Suprapubic skin (tissue), 4 donors: ENCODE data around the gene CABLES2. TPM values are rescaled to one million over a fixed set of nuclear protein-coding genes. Genes with fewer than 3 reads are reported as not detected.

ENCODE experiments used
- DNase-seq, 2 donors: peaks; one replicate each; pipeline ENCODE4 v3.0.0-alpha.2; 2019; ENCODE audit warnings: low spot score in 2 of 2
- H3K27ac ChIP-seq: fragments of 200-600 bp; sonication (generic); one replicate; pipeline ENCODE4 v1.5.1; 2019
- H3K27me3 ChIP-seq: fragments of 200-600 bp; sonication (generic); one replicate; pipeline ENCODE4 v1.5.1; 2019
- H3K36me3 ChIP-seq: fragments of 200-600 bp; sonication (generic); one replicate; pipeline ENCODE4 v1.5.1; 2019
- H3K4me1 ChIP-seq: fragments of 200-600 bp; sonication (generic); one replicate; pipeline ENCODE4 v1.5.1; 2019
- H3K4me3 ChIP-seq: fragments of 200-600 bp; sonication (generic); one replicate; pipeline ENCODE4 v1.5.1; 2019; ENCODE audit warnings: mild to moderate bottlenecking
- H3K9me3 ChIP-seq: fragments of 200-600 bp; sonication (generic); one replicate; pipeline ENCODE4 v1.5.1; 2019
- EP300 ChIP-seq: sonication (generic); formaldehyde crosslinking; IDR thresholded peaks from one replicate; pipeline ENCODE4 v1.6.1; 2017; ENCODE audit warnings: antibody characterized with exemption
- POLR2A ChIP-seq, 2 donors: fragments of 450-650 bp; IDR thresholded peaks; one replicate each; pipeline ENCODE4 v1.6.1; 2017; ENCODE audit warnings: antibody characterized with exemption in 2 of 2, mild to moderate bottlenecking in 2 of 2, moderate library complexity in 2 of 2
- POLR2AphosphoS5 ChIP-seq, 3 donors: sonication (generic); formaldehyde crosslinking; IDR thresholded peaks; one replicate each; pipeline ENCODE4 v1.6.1; 2017; ENCODE audit warnings: antibody characterized with exemption in 3 of 3
- WGBS: methylation state at CpG from one replicate; pipeline ENCODE4 v1.1.5; 2018; 5-methylcytosine and 5-hydroxymethylcytosine counted together
- total RNA-seq, 4 donors: library from RNA; depleted of rRNA; stranded (reverse); fragments of >200 nt; gene quantifications; one replicate each; pipeline ENCODE4 v1.1.0, GENCODE V29; 2016
- TF ChIP-seq, protein P1 (sequence below), 2 donors: fragments of 200-600 bp in 1 of 2; fragments of 450-650 bp in 1 of 2; sonication (generic) in 1 of 2; IDR thresholded peaks; one replicate each; pipeline ENCODE4 v1.5.1; 2016 to 2019; ENCODE audit warnings: antibody characterized with exemption in 2 of 2, mild to moderate bottlenecking in 1 of 2, moderate library complexity in 1 of 2

The CABLES2 gene
- total RNA-seq, 4 donors from 2014 or later: 3.8 to 7.2 (median 4.5) TPM

DNA sequence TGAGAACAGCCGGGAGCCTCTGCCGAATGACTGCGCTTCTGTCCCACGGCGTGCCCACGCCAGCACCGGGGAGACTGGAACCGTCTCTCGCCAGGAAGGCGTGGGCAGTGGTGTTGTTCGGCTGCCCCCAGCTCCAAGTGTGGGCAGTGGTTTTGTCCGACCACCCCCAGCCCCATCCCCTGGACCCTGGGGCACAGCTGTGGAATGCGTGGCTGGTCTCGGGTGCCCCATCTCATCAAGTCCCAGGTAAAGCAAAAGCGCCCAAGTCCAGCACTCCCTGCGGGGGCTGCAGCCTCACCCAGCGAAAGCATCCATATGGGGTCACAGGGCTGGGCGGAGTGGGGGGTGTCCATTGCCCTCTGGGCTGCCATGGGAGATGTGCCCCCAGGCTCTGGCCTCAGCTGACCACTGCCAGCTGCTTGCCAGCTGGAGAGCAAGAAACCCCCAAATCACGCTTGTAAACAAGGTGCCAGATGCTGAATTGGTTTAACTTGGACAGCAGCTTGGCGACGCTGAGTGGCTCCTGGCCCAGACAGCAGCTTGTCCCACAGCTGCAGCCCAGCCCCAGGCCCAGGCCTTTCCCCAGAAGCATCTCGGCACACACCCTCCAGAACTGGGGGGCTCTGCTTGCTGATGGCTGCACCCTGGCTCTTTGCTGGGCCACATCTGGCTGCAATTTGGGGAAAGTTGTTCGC lies 4.5 kb downstream of the CABLES2 start:
- DNase-seq: no peak
- Histone ChIP-seq H3K36me3 (no peaks in the 10 kb centered on the region), H3K9me3 (no peaks in the 10 kb centered on the region), H3K4me1 (peaks cover 23% of the 10 kb centered on the region), H3K4me3 (no peak overlapping the region), H3K27me3 (no peaks in the 10 kb centered on the region), H3K27ac (no peak overlapping the region)
- TF ChIP-seq POLR2AphosphoS5 (IDR thresholded peaks at IDR 0.05): no peak
- no peak for TF ChIP-seq EP300
- TF ChIP-seq POLR2A (IDR thresholded peaks at IDR 0.05): no peak
- TF ChIP-seq, protein P1, sequence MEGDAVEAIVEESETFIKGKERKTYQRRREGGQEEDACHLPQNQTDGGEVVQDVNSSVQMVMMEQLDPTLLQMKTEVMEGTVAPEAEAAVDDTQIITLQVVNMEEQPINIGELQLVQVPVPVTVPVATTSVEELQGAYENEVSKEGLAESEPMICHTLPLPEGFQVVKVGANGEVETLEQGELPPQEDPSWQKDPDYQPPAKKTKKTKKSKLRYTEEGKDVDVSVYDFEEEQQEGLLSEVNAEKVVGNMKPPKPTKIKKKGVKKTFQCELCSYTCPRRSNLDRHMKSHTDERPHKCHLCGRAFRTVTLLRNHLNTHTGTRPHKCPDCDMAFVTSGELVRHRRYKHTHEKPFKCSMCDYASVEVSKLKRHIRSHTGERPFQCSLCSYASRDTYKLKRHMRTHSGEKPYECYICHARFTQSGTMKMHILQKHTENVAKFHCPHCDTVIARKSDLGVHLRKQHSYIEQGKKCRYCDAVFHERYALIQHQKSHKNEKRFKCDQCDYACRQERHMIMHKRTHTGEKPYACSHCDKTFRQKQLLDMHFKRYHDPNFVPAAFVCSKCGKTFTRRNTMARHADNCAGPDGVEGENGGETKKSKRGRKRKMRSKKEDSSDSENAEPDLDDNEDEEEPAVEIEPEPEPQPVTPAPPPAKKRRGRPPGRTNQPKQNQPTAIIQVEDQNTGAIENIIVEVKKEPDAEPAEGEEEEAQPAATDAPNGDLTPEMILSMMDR (IDR thresholded peaks at IDR 0.05): no peak
- WGBS: 83% methylated on average over 7 of the region's 23 CpGs

DNA sequence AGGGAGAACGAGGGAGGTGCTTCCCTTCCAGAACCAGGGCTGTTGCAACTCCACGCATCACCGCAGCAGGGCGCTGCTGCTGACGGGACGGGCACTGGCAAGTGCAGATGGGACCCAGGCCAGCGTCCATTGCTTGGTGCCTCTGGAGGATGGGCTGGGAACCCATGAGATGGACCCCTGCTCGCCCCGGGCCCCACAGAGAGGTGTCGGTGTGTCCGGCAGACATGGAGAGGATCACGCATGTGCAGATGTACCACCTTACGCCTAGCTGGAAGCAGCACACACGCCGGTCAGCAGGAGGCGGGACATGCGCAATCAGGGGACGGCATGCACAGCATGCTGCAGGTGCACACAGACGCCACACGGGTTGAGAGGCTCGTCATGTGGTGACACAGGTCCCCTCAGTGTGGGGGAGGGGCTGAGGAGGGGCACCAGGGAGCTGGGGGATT lies 5.7 kb downstream of the CABLES2 start:
- no peak for DNase-seq
- no peaks in the 10 kb centered on the region for H3K27me3 ChIP-seq
- no peaks in the 10 kb centered on the region for H3K36me3 ChIP-seq
- TF ChIP-seq POLR2A (IDR thresholded peaks at IDR 0.05): no peak
- TF ChIP-seq, protein P1 (IDR thresholded peaks at IDR 0.05): peak in 1 of 2 donors; percentile 30
- WGBS: 80% methylated on average over 1 of the region's 21 CpGs
- H3K9me3 ChIP-seq: no peaks in the 10 kb centered on the region
- no peak overlapping the region for H3K27ac ChIP-seq
- H3K4me1 ChIP-seq: peaks cover 15% of the 10 kb centered on the region
- H3K4me3 ChIP-seq: no peak overlapping the region

DNA sequence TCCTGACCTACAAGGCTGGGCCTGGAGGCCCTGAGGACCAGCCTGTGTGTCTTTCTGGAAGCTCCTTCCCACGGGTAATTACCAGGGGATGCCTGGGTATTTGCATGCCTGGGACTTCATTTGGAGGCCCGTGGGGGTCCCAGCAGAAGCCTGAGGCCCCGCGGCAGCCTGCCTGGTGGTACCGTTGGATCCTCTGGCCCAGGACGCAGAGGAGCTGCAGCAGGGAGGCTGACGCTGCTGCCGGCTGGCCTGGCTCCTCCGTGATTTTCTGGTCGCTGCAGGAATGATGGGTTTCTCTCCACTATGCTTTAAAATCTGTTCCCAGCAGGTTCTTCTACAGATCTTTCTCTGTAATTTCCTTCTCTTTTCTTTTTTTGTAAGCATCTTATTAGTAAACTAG lies 6.5 kb downstream of the CABLES2 start:
- H3K27ac ChIP-seq: no peak overlapping the region
- no peak for DNase-seq
- TF ChIP-seq POLR2A (IDR thresholded peaks at IDR 0.05) (no peak), POLR2AphosphoS5 (IDR thresholded peaks at IDR 0.05) (no peak), EP300 (no peak)
- TF ChIP-seq, protein P1 (IDR thresholded peaks at IDR 0.05): no peak
- no peaks in the 10 kb centered on the region for H3K36me3 ChIP-seq
- H3K4me3 ChIP-seq: no peak overlapping the region
- H3K27me3 ChIP-seq: no peaks in the 10 kb centered on the region
- 86% methylated on average over 9 of the region's 10 CpGs for WGBS
- H3K4me1 ChIP-seq: peaks cover 7% of the 10 kb centered on the region
- no peaks in the 10 kb centered on the region for H3K9me3 ChIP-seq

DNA sequence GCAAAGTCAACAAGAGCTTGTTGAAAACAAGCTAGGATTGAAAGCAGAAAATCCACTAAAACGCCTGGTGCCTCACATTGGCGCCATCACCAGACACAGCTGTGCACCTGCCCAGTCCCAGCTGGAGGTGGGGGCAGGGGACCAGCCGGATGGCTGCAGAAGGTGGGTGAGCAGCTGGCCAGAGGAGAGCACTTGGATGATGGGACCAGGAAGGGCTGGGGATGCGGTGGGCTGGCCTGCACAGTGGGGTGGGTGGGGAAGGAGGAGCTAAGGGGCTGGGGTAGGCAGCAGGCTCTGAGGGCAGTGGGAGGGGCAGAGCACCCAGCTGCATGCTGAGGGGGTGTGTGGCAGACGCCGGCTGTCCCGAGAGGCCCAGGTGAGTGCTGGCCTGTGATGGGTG lies 7.1 kb downstream of the CABLES2 start:
- TF ChIP-seq POLR2AphosphoS5 (IDR thresholded peaks at IDR 0.05) (no peak), POLR2A (IDR thresholded peaks at IDR 0.05) (no peak), EP300 (no peak)
- TF ChIP-seq, protein P1 (IDR thresholded peaks at IDR 0.05): no peak
- Histone ChIP-seq H3K27ac (no peak overlapping the region), H3K4me3 (no peak overlapping the region), H3K4me1 (peaks cover 2% of the 10 kb centered on the region), H3K9me3 (no peaks in the 10 kb centered on the region), H3K36me3 (no peaks in the 10 kb centered on the region), H3K27me3 (no peaks in the 10 kb centered on the region)
- WGBS: 93% methylated on average over 7 of the region's 7 CpGs
- no peak for DNase-seq

DNA sequence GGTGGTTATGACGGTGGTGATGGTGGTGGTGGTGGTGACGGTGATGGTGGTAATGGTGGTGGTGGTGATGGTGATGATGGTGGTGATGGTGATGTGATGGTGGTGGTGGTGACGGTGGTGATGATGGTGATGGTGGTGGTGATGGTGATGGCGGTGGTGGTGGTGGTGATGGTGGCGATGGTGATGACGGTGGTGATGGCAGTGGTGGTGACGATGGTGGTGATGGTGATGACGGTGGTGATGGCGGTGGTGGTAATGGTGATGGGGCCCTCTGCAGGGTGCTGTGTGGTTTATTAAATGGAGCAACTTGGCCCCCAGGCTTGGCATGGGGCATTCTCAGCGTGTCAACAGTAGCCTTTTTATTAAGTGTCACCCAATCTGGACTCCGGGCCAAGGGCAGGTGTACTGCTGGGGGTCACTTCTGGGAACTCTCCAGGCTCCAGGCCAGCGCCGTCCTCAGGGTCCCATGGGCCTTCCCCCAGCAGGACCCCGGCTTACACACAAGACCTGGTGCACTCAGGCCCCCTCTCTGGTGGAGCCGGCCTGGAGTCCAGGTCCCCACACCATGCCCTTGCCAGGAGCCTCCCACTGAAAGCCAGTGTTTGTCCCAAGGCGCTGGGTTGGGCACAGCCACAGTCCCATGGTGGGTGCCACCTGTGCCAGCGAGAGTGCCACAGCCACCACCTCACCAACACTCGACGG lies 8.8 kb downstream of the CABLES2 start:
- Histone ChIP-seq H3K27ac (no peak overlapping the region), H3K9me3 (no peaks in the 10 kb centered on the region), H3K4me1 (no peaks in the 10 kb centered on the region), H3K27me3 (no peaks in the 10 kb centered on the region), H3K36me3 (peaks cover 13% of the 10 kb centered on the region), H3K4me3 (no peak overlapping the region)
- WGBS: 85% methylated on average over 12 of the region's 19 CpGs
- TF ChIP-seq POLR2AphosphoS5 (IDR thresholded peaks at IDR 0.05) (no peak), POLR2A (IDR thresholded peaks at IDR 0.05) (no peak)
- TF ChIP-seq, protein P1 (IDR thresholded peaks at IDR 0.05): no peak
- DNase-seq: no peak
